ENCODE data around the gene FHL3. TPM values are rescaled to one million over a fixed set of nuclear protein-coding genes. Genes with fewer than 3 reads are reported as not detected.

The FHL3 gene
- total and polyA plus RNA-seq, 4 donors: 1.7 to 4.2 (median 2.8) TPM

DNA sequence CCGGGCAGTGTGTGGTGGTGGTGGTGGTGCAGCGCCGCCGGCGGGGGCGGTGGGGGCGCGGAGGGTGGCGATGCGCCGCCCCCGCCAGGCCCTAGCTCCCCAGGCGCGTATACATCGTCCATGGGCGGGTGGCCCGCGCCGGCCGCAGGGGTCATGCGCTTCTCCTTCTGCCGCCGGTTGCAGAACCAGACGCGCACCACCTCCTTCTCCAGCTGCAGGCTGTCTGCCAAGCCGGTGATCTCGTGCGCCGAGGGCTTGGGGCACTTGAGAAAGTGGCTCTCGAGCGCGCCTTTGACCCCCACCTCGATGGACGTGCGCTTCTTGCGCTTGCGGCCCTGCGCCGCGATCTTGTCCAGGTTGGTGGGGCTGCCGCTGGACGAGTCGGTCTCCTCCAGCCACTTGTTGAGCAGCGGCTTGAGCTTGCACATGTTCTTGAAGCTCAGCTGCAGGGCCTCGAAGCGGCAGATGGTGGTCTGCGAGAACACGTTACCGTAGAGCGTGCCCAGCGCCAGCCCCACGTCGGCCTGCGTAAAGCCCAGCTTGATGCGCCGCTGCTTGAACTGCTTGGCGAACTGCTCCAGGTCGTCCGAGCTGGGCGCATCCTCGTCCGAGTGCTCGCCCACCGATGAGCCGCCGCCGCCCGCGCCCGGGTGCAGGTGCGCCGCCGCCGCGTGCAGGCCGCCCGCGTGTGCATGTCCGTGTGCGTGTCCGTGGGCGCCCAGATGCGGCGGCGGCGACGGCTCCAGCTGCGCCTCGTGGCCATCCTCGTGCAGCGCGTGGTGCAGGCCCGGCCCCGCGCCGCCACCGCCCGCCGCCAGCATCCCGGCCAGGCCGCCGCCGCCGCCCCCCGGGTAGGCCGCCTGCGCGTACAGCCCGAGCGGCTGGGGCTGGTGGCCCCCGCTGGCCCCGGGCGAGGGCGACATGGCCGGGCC, 40.4 kb upstream of the FHL3 start:
- Histone ChIP-seq H3K27ac (ENCODE audit: low read depth in 1 of 2, low read length in 2 of 2) (no peak overlapping the region), H3K4me1 (ENCODE audit: control insufficient read depth in 4 of 4, insufficient read depth in 4 of 4, low read length in 3 of 4) (peaks cover 12 to 38% (median 17%) of the 10 kb centered on the region in 4 donors), H3K9me3 (ENCODE audit: control insufficient read depth in 4 of 4, low read length in 3 of 4) (no peaks in the 10 kb centered on the region), H3K9ac (ENCODE audit: low read depth in 1 of 2, low read length in 2 of 2) (no peak overlapping the region), H3K4me3 (ENCODE audit: low read depth in 1 of 3, low read length in 3 of 3) (peak overlapping the region in 1 of 3 donors; percentile 65), H3K27me3 (ENCODE audit: control insufficient read depth in 4 of 4, insufficient read depth in 4 of 4, low read length in 3 of 4) (peaks cover 0 to 9% (median 4%) of the 10 kb centered on the region in 4 donors), H3K36me3 (ENCODE audit: control insufficient read depth in 4 of 4, insufficient read depth in 3 of 4, low read depth in 1 of 4, low read length in 3 of 4) (no peaks in the 10 kb centered on the region)
- TF ChIP-seq, protein P1, sequence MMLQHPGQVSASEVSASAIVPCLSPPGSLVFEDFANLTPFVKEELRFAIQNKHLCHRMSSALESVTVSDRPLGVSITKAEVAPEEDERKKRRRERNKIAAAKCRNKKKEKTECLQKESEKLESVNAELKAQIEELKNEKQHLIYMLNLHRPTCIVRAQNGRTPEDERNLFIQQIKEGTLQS (IDR thresholded peaks at IDR 0.05): no peak
- no peak for TF ChIP-seq RXRA (IDR thresholded peaks at IDR 0.05)
- TF ChIP-seq, protein P2, sequence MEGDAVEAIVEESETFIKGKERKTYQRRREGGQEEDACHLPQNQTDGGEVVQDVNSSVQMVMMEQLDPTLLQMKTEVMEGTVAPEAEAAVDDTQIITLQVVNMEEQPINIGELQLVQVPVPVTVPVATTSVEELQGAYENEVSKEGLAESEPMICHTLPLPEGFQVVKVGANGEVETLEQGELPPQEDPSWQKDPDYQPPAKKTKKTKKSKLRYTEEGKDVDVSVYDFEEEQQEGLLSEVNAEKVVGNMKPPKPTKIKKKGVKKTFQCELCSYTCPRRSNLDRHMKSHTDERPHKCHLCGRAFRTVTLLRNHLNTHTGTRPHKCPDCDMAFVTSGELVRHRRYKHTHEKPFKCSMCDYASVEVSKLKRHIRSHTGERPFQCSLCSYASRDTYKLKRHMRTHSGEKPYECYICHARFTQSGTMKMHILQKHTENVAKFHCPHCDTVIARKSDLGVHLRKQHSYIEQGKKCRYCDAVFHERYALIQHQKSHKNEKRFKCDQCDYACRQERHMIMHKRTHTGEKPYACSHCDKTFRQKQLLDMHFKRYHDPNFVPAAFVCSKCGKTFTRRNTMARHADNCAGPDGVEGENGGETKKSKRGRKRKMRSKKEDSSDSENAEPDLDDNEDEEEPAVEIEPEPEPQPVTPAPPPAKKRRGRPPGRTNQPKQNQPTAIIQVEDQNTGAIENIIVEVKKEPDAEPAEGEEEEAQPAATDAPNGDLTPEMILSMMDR (IDR thresholded peaks at IDR 0.05; ENCODE audit: low read depth, low read length, missing input control): no peak
- TF ChIP-seq HNF4A (conservative IDR thresholded peaks at IDR 0.05): no peak
- no peak for TF ChIP-seq TAF1 (conservative IDR thresholded peaks at IDR 0.05)
- no peak for TF ChIP-seq FOXA2 (IDR thresholded peaks at IDR 0.05)
- TF ChIP-seq SP1 (IDR thresholded peaks at IDR 0.05): no peak
- no peak for TF ChIP-seq YY1 (IDR thresholded peaks at IDR 0.05)
- TF ChIP-seq NR2F2 (IDR thresholded peaks at IDR 0.05): no peak
- TF ChIP-seq, protein P3, sequence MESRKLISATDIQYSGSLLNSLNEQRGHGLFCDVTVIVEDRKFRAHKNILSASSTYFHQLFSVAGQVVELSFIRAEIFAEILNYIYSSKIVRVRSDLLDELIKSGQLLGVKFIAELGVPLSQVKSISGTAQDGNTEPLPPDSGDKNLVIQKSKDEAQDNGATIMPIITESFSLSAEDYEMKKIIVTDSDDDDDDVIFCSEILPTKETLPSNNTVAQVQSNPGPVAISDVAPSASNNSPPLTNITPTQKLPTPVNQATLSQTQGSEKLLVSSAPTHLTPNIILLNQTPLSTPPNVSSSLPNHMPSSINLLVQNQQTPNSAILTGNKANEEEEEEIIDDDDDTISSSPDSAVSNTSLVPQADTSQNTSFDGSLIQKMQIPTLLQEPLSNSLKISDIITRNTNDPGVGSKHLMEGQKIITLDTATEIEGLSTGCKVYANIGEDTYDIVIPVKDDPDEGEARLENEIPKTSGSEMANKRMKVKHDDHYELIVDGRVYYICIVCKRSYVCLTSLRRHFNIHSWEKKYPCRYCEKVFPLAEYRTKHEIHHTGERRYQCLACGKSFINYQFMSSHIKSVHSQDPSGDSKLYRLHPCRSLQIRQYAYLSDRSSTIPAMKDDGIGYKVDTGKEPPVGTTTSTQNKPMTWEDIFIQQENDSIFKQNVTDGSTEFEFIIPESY (IDR thresholded peaks at IDR 0.05): no peak
- TF ChIP-seq, protein P4, sequence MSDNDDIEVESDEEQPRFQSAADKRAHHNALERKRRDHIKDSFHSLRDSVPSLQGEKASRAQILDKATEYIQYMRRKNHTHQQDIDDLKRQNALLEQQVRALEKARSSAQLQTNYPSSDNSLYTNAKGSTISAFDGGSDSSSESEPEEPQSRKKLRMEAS (IDR thresholded peaks at IDR 0.05): no peak
- TF ChIP-seq RAD21 (IDR thresholded peaks at IDR 0.05): no peak
- TF ChIP-seq HNF4G (IDR thresholded peaks at IDR 0.05): no peak
- TF ChIP-seq GABPA (IDR thresholded peaks at IDR 0.05 in 1 of 2, conservative IDR thresholded peaks at IDR 0.05 in 1 of 2): no peak
- TF ChIP-seq JUND (IDR thresholded peaks at IDR 0.05): no peak
- TF ChIP-seq, protein P5, sequence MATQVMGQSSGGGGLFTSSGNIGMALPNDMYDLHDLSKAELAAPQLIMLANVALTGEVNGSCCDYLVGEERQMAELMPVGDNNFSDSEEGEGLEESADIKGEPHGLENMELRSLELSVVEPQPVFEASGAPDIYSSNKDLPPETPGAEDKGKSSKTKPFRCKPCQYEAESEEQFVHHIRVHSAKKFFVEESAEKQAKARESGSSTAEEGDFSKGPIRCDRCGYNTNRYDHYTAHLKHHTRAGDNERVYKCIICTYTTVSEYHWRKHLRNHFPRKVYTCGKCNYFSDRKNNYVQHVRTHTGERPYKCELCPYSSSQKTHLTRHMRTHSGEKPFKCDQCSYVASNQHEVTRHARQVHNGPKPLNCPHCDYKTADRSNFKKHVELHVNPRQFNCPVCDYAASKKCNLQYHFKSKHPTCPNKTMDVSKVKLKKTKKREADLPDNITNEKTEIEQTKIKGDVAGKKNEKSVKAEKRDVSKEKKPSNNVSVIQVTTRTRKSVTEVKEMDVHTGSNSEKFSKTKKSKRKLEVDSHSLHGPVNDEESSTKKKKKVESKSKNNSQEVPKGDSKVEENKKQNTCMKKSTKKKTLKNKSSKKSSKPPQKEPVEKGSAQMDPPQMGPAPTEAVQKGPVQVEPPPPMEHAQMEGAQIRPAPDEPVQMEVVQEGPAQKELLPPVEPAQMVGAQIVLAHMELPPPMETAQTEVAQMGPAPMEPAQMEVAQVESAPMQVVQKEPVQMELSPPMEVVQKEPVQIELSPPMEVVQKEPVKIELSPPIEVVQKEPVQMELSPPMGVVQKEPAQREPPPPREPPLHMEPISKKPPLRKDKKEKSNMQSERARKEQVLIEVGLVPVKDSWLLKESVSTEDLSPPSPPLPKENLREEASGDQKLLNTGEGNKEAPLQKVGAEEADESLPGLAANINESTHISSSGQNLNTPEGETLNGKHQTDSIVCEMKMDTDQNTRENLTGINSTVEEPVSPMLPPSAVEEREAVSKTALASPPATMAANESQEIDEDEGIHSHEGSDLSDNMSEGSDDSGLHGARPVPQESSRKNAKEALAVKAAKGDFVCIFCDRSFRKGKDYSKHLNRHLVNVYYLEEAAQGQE (IDR thresholded peaks at IDR 0.05): no peak
- no peak for TF ChIP-seq FOXA1 (IDR thresholded peaks at IDR 0.05)
- TF ChIP-seq EGR1 (IDR thresholded peaks at IDR 0.05; ENCODE audit: low read depth in 2 of 2): no peak
- 7% methylated on average over 115 of the region's 115 CpGs for WGBS
- no peak for DNase-seq (ENCODE audit: low spot score)
